ENCODE data around the gene ERBB2. TPM values are rescaled to one million over a fixed set of nuclear protein-coding genes. Genes with fewer than 3 reads are reported as not detected.

ERBB2 gene
- total RNA-seq (2013; cell fraction: nucleolus; rRNA removed) = 15.3 and 28.2 TPM in 2 replicates
- total RNA-seq (2014; rRNA removed) (4.1 and 5.5 TPM in 2 replicates), total RNA-seq (2014; rRNA removed; fragmentation: Illumina TruSeq; extraction: Trizol) (3.9 and 4.7 TPM in 2 replicates), total RNA-seq (2021) (6.8 and 7.0 TPM in 2 replicates), polyA plus RNA-seq (2011; rRNA removed) (4.0 and 4.2 TPM in 2 replicates), polyA plus RNA-seq (2014; fragmentation: Illumina TruSeq; extraction: Trizol) (3.1 and 4.5 TPM in 2 replicates), polyA plus RNA-seq (2014; fragmentation: Nextera tagmentation; extraction: Ambion mirVana) (under 1 TPM; 0.39 to 0.77 TPM), polyA plus RNA-seq (2014; rRNA removed) (5.0 and 7.0 TPM in 2 replicates), polyA plus RNA-seq (2016; fragmentation: Nextera tagmentation; extraction: Ambion mirVana) (1 to 10 TPM; 3.2 to 3.7 TPM), polyA minus RNA-seq (2011; rRNA and poly(A)+ RNA removed) (7.3 and 8.2 TPM in 2 replicates), Bru-seq, nascent RNA (percentile 45 among the genes with signal in this experiment), BruChase-seq, experiment 1, labeled RNA remaining after a 6-hour chase (percentile 46 among the genes with signal in this experiment), BruChase-seq, experiment 2, labeled RNA remaining after a 2-hour chase (percentile 43 among the genes with signal in this experiment)
- 1.9 TPM for polyA plus RNA-seq (2011; ENCODE audit: low read depth)
- 4.1 and 5.2 TPM in 2 replicates for polyA plus RNA-seq (2011; cell fraction: cytosol; rRNA removed)
- 13.8 and 14.2 TPM in 2 replicates for polyA plus RNA-seq (2011; cell fraction: nucleus; rRNA removed)
- polyA plus RNA-seq (2012) = 4.6 and 5.3 TPM in 2 replicates
- 2.6 and 2.9 TPM in 2 replicates for polyA minus RNA-seq (2011; cell fraction: cytosol; rRNA and poly(A)+ RNA removed)
- 4.7 and 6.8 TPM in 2 replicates for polyA minus RNA-seq (2011; cell fraction: nucleus; rRNA and poly(A)+ RNA removed)
- long read RNA-seq, experiment 1, partial matches to known transcripts = 0 of 1 reads
- long read RNA-seq, experiment 1, other reads (novel, unspliced or antisense) = 1 of 1 reads
- long read RNA-seq, experiment 2 = 0 reads

GRCh38 chr17:39699818-39700147, at the start of gene ERBB2:
TSS of gene ERBB2 (plus strand) at chr17:39700064. CDS start at chr17:39700239, 175 bp downstream.
- Histone ChIP-seq H3K27ac (ENCODE audit: control insufficient read depth, insufficient read depth) (no peak within 1 kb of the TSS), H3K4me1 (ENCODE audit: control insufficient read depth, insufficient read depth, low read length) (peaks cover 11% of the 10 kb centered on the region), H3K36me3 (ENCODE audit: control insufficient read depth in 2 of 2, insufficient read depth in 2 of 2, low read length in 1 of 2) (no peaks in the 10 kb centered on the region), H3K79me2 (ENCODE audit: control insufficient read depth, insufficient read depth, low read length) (no peaks in the 10 kb centered on the region), H3K9ac (ENCODE audit: control insufficient read depth, insufficient read depth, low read length) (no peak within 1 kb of the TSS), H3K9me3 (replicated peaks; ENCODE audit: control insufficient read depth, insufficient read depth, low read length) (no peaks in the 10 kb centered on the region), H2AFZ (ENCODE audit: control insufficient read depth, low read depth, low read length) (no peak within 1 kb of the TSS), H3K27me3 (replicated peaks in 1 of 2; ENCODE audit: control insufficient read depth in 2 of 2, insufficient read depth in 2 of 2, low read length in 1 of 2) (peaks cover 0 to 7% of the 10 kb centered on the region in 2 experiments; a peak in 2 of 4 replicates), H3K4me2 (ENCODE audit: control insufficient read depth, insufficient read depth) (no peak within 1 kb of the TSS), H4K20me1 (ENCODE audit: control insufficient read depth, insufficient read depth) (no peaks in the 10 kb centered on the region), H3K4me3 (no peak within 1 kb of the TSS)
- intact Hi-C loops (cut with micrococcal nuclease; ENCODE audit: unreplicated experiment) = no loop called here
- ATAC-seq (no peak), FAIRE-seq (no peak), DNase-seq (ENCODE audit: low read depth, low spot score) (no peak)
- no peak for TF ChIP-seq FOS (IDR thresholded peaks at IDR 0.05; ENCODE audit: borderline replicate concordance, extremely low read depth, insufficient read length)
- no peak for TF ChIP-seq ZNF274 (IDR thresholded peaks at IDR 0.05; ENCODE audit: insufficient read depth, insufficient read length)
- no peak for TF ChIP-seq ATF7 (IDR thresholded peaks at IDR 0.05; ENCODE audit: low read depth)
- no peak for TF ChIP-seq POLR2AphosphoS2 (IDR thresholded peaks at IDR 0.05; ENCODE audit: low read depth, low read length)
- TF ChIP-seq RBBP5 (conservative IDR thresholded peaks at IDR 0.05) = no peak
- no peak for TF ChIP-seq HDAC2 (IDR thresholded peaks at IDR 0.05)
- no peak for TF ChIP-seq POU2F2 (IDR thresholded peaks at IDR 0.05; ENCODE audit: borderline replicate concordance, low read depth, low read length)
- TF ChIP-seq, protein P1, sequence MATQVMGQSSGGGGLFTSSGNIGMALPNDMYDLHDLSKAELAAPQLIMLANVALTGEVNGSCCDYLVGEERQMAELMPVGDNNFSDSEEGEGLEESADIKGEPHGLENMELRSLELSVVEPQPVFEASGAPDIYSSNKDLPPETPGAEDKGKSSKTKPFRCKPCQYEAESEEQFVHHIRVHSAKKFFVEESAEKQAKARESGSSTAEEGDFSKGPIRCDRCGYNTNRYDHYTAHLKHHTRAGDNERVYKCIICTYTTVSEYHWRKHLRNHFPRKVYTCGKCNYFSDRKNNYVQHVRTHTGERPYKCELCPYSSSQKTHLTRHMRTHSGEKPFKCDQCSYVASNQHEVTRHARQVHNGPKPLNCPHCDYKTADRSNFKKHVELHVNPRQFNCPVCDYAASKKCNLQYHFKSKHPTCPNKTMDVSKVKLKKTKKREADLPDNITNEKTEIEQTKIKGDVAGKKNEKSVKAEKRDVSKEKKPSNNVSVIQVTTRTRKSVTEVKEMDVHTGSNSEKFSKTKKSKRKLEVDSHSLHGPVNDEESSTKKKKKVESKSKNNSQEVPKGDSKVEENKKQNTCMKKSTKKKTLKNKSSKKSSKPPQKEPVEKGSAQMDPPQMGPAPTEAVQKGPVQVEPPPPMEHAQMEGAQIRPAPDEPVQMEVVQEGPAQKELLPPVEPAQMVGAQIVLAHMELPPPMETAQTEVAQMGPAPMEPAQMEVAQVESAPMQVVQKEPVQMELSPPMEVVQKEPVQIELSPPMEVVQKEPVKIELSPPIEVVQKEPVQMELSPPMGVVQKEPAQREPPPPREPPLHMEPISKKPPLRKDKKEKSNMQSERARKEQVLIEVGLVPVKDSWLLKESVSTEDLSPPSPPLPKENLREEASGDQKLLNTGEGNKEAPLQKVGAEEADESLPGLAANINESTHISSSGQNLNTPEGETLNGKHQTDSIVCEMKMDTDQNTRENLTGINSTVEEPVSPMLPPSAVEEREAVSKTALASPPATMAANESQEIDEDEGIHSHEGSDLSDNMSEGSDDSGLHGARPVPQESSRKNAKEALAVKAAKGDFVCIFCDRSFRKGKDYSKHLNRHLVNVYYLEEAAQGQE (IDR thresholded peaks at IDR 0.05; ENCODE audit: low read depth, low read length) = no peak
- TF ChIP-seq PAX8 (IDR thresholded peaks at IDR 0.05) = no peak
- no peak for TF ChIP-seq TAF1 (IDR thresholded peaks at IDR 0.05; ENCODE audit: borderline replicate concordance, low read depth, low read length)
- no peak for TF ChIP-seq ZSCAN29 (IDR thresholded peaks at IDR 0.05)
- TF ChIP-seq, protein P2, sequence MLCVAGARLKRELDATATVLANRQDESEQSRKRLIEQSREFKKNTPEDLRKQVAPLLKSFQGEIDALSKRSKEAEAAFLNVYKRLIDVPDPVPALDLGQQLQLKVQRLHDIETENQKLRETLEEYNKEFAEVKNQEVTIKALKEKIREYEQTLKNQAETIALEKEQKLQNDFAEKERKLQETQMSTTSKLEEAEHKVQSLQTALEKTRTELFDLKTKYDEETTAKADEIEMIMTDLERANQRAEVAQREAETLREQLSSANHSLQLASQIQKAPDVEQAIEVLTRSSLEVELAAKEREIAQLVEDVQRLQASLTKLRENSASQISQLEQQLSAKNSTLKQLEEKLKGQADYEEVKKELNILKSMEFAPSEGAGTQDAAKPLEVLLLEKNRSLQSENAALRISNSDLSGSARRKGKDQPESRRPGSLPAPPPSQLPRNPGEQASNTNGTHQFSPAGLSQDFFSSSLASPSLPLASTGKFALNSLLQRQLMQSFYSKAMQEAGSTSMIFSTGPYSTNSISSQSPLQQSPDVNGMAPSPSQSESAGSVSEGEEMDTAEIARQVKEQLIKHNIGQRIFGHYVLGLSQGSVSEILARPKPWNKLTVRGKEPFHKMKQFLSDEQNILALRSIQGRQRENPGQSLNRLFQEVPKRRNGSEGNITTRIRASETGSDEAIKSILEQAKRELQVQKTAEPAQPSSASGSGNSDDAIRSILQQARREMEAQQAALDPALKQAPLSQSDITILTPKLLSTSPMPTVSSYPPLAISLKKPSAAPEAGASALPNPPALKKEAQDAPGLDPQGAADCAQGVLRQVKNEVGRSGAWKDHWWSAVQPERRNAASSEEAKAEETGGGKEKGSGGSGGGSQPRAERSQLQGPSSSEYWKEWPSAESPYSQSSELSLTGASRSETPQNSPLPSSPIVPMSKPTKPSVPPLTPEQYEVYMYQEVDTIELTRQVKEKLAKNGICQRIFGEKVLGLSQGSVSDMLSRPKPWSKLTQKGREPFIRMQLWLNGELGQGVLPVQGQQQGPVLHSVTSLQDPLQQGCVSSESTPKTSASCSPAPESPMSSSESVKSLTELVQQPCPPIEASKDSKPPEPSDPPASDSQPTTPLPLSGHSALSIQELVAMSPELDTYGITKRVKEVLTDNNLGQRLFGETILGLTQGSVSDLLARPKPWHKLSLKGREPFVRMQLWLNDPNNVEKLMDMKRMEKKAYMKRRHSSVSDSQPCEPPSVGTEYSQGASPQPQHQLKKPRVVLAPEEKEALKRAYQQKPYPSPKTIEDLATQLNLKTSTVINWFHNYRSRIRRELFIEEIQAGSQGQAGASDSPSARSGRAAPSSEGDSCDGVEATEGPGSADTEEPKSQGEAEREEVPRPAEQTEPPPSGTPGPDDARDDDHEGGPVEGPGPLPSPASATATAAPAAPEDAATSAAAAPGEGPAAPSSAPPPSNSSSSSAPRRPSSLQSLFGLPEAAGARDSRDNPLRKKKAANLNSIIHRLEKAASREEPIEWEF (IDR thresholded peaks at IDR 0.05; ENCODE audit: insufficient replicate concordance, low read depth, low read length) = no peak
- TF ChIP-seq ESRRA (IDR thresholded peaks at IDR 0.05; ENCODE audit: low read length) = no peak
- TF ChIP-seq YY1 (IDR thresholded peaks at IDR 0.05; ENCODE audit: low read depth, low read length) = no peak
- TF ChIP-seq JUNB (IDR thresholded peaks at IDR 0.05) = no peak
- no peak for TF ChIP-seq NR2C1 (IDR thresholded peaks at IDR 0.05)
- in situ Hi-C loops (cut with MboI) = no loop called here
- CTCF ChIA-PET = no interaction called here
- no TSS peak for BruUV-seq (replicated peaks)
- RAD21 ChIA-PET (ENCODE audit: unreplicated experiment) = no interaction called here
- 31% methylated on average over 14 of the region's 20 CpGs for WGBS (ENCODE audit: insufficient coverage, insufficient replicate concordance, low lambda C conversion rate, missing lambda C conversion rate)
- SMC1A ChIA-PET (ENCODE audit: uncharacterized antibody, unreplicated experiment) = no interaction called here
- POLR2A ChIA-PET = no interaction called here
